Subcutaneous adipose tissue (tissue), 4 donors: ENCODE measurements around the gene TSACC. TPM values are rescaled to one million over a fixed set of nuclear protein-coding genes. Genes with fewer than 3 reads are reported as not detected.

Experiments
- total RNA-seq, 4 donors: library from RNA; depleted of rRNA; stranded (reverse); fragments of >200 nt; gene quantifications; one replicate each; pipeline ENCODE4 v1.1.0, GENCODE V29; 2016
- TF ChIP-seq, protein P1 (sequence below): fragments of 450-650 bp; IDR thresholded peaks from one replicate; pipeline ENCODE4 v1.5.1; 2016; ENCODE audit warnings: low read depth, mild to moderate bottlenecking, control low read depth, antibody characterized with exemption, moderate library complexity

The TSACC gene
- total RNA-seq, 4 donors from 2014 or later: not detected

- TF ChIP-seq, protein P1, sequence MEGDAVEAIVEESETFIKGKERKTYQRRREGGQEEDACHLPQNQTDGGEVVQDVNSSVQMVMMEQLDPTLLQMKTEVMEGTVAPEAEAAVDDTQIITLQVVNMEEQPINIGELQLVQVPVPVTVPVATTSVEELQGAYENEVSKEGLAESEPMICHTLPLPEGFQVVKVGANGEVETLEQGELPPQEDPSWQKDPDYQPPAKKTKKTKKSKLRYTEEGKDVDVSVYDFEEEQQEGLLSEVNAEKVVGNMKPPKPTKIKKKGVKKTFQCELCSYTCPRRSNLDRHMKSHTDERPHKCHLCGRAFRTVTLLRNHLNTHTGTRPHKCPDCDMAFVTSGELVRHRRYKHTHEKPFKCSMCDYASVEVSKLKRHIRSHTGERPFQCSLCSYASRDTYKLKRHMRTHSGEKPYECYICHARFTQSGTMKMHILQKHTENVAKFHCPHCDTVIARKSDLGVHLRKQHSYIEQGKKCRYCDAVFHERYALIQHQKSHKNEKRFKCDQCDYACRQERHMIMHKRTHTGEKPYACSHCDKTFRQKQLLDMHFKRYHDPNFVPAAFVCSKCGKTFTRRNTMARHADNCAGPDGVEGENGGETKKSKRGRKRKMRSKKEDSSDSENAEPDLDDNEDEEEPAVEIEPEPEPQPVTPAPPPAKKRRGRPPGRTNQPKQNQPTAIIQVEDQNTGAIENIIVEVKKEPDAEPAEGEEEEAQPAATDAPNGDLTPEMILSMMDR: no peak
Observed at GRCh38 chr1:156365754-156366153, 27.4 kb downstream of the TSACC start.

GRCh38 chr1:156366378-156367166 is 28.2 kb downstream of the TSACC start:
- TF ChIP-seq, protein P1: no peak

GRCh38 chr1:156367383-156368156 is 29.2 kb downstream of the TSACC start:
- TF ChIP-seq, protein P1: no peak

GRCh38 chr1:156368157-156368658 is 29.9 kb downstream of the TSACC start:
- TF ChIP-seq, protein P1: no peak

GRCh38 chr1:156368889-156369684 is 30.8 kb downstream of the TSACC start, which contains the start of gene RHBG:
TSS of gene RHBG (plus strand) at chr1:156369211. CDS start at chr1:156369250, 39 bp downstream.
- TF ChIP-seq, protein P1: no peak

GRCh38 chr1:156371553-156372264 is 33.4 kb downstream of the TSACC start:
- TF ChIP-seq, protein P1: no peak
